A673 (cell line): ENCODE measurements around the gene HMCN1.

ENCODE experiments used
- CTCF ChIP-seq: fragments of 300-800, 200-600 bp; sonication (generic); conservative IDR thresholded peaks from 2 replicates; pipeline ENCODE4 v1.5.1; 2017; ENCODE audit warnings: low read depth, mild to moderate bottlenecking, antibody characterized with exemption, low read length, moderate library complexity, mixed read lengths
- EZH2 ChIP-seq: fragments of 200-600 bp; sonication (generic); IDR thresholded peaks from 2 replicates; pipeline ENCODE4 v1.6.1; 2017; ENCODE audit warnings: borderline replicate concordance, low read depth, mild to moderate bottlenecking, mixed read lengths, antibody characterized with exemption, low read length; ENCODE audit not compliant: poor library complexity, severe bottlenecking

GRCh38 chr1:186146974-186147373, 412.8 kb downstream of the HMCN1 start:
- no peak for TF ChIP-seq EZH2
- TF ChIP-seq CTCF: no peak
